Adrenal gland (tissue), 12 donors: Measurements from ENCODE around the gene ABCB9. TPM values are rescaled to one million over a fixed set of nuclear protein-coding genes. Genes with fewer than 3 reads are reported as not detected.

ENCODE experiments used
- DNase-seq, 7 donors: peaks; one replicate each; pipeline ENCODE4 v3.0.0-alpha.2; 2019 to 2020
- H3K27ac ChIP-seq, 5 donors: fragments of 200-600 bp; sonication (generic) in 4 of 5; 1 replicate in 3 of 5; 2 replicates in 2 of 5; pipeline versions ENCODE4 v1.5.1 to v1.8.0; 2016 to 2020; ENCODE audit warnings: mild to moderate bottlenecking in 1 of 5
- H3K27me3 ChIP-seq: fragments of 200-600 bp; 2 replicates; pipeline ENCODE4 v1.8.0; 2021
- H3K36me3 ChIP-seq, 2 donors: fragments of 200-600 bp; replicated peaks in 1 of 2; 1 replicate in 1 of 2; 2 replicates in 1 of 2; pipeline versions ENCODE4 v1.5.1 to v1.8.0; 2018 to 2022
- H3K4me1 ChIP-seq, 2 donors: fragments of 200-600 bp; replicated peaks in 1 of 2; 1 replicate in 1 of 2; 2 replicates in 1 of 2; pipeline versions ENCODE4 v1.5.1 to v1.8.0; 2018 to 2021
- H3K4me3 ChIP-seq, 4 donors: fragments of 200-600 bp; sonication (generic) in 3 of 4; one replicate each; pipeline ENCODE4 v1.5.1; 2016 to 2018
- H3K9me3 ChIP-seq, 3 donors: fragments of 200-600 bp; sonication (generic) in 1 of 3; replicated peaks in 1 of 3; 1 replicate in 2 of 3; 2 replicates in 1 of 3; pipeline versions ENCODE4 v1.5.1 to v1.8.0; 2016 to 2021
- CTCF ChIP-seq, 6 experiments: fragments of 450-650 bp in 4 of 6; fragments of 200-600 bp in 2 of 6; sonication (generic) in 1 of 6; IDR thresholded peaks; 1 replicate in 5 of 6; 2 replicates in 1 of 6; pipeline versions ENCODE4 v1.5.1 to v1.8.0; 2016 to 2021; ENCODE audit warnings: antibody characterized with exemption in 6 of 6, mild to moderate bottlenecking in 2 of 6, moderate library complexity in 1 of 6
- POLR2A ChIP-seq, 2 donors: fragments of 450-650 bp; IDR thresholded peaks; one replicate each; pipeline ENCODE4 v1.6.1; 2017; ENCODE audit warnings: antibody characterized with exemption in 2 of 2, mild to moderate bottlenecking in 2 of 2, moderate library complexity in 1 of 2
- WGBS, 4 donors: extraction: QIAGEN DNeasy Blood & Tissue Kit in 2 of 4; methylation state at CpG; one replicate each; pipeline versions ENCODE4 v1.1.5 to v1.1.7; 2013 to 2017; 5-methylcytosine and 5-hydroxymethylcytosine counted together
- intact Hi-C, 2 donors: fragments of 100-400 bp; cut with DNase I; formaldehyde crosslinking; loops; one replicate each; pipeline versions ENCODE4 v1.14.1 to v1.15.0; 2022 to 2023
- microRNA-seq, 3 donors: library from miRNA; unstranded; fragments of <30 nt; microRNA quantifications; one replicate each; pipeline ENCODE4, GENCODE V29; 2017 to 2020
- polyA plus RNA-seq, 3 donors: library from polyadenylated mRNA; stranded (reverse); fragments of 200-250 nt in 2 of 3; fragments of 350-450 nt in 1 of 3; fragmentation: Illumina TruSeq in 1 of 3; extraction: RNeasy Lipid Tissue Mini Kit (QIAGEN cat#74804) in 1 of 3; gene quantifications; one replicate each; pipeline ENCODE4 v1.2.3, GENCODE V29; 2013 to 2014
- small RNA-seq, 2 donors: library from RNA; depleted of rRNA; stranded (forward); fragments of <200 nt; gene quantifications; one replicate each; pipeline ENCODE3, GENCODE V24; 2016
- total RNA-seq, 9 donors: library from RNA; depleted of rRNA in 4 of 9; stranded (reverse); fragments of >200 nt in 4 of 9; fragments of 120-200 nt in 1 of 9; fragmentation: NEBNext Ultra II Directional in 1 of 9; extraction: Animal tissue kit (Norgen Biotek cat#: 25700) in 1 of 9; gene quantifications; one replicate each; pipeline versions ENCODE4 v1.1.0 to v1.2.4, GENCODE V29; 2013 to 2023
- donor health status: healthy with polysubstance abuse.
- donor health status: Bipolar disorder and iron deficiency.
- donor health status: DM: yes; HTN: yes; CAD: no.
- donor health status: DM: no; HTN: no; CAD: no.
- donor health status: DM: no; HTN: no; CAD: no.
- donor health status: DM: yes; HTN: yes; CAD: no.

ABCB9 gene
- total and polyA plus RNA-seq, 12 donors = 2.0 to 10.0 (median 6.2) TPM

GRCh38 chr12:122882908-122883558 lies 83.2 kb downstream of the ABCB9 start:
- Histone ChIP-seq H3K27ac (peak overlapping the region in 1 of 5 donors; percentile 23), H3K4me1 (peaks cover 48 to 81% of the 10 kb centered on the region in 2 donors), H3K9me3 (no peaks in the 10 kb centered on the region), H3K4me3 (no peak overlapping the region), H3K27me3 (no peaks in the 10 kb centered on the region), H3K36me3 (no peaks in the 10 kb centered on the region)
- WGBS, 4 donors = 69 to 75% (median 73%) methylated on average over 11 of the region's 11 CpGs
- TF ChIP-seq POLR2A (IDR thresholded peaks at IDR 0.05) = no peak
- no peak for TF ChIP-seq CTCF (IDR thresholded peaks at IDR 0.05)
- DNase-seq = no peak
- intact Hi-C loops = no loop called here

GRCh38 chr12:122880668-122881067 lies 85.6 kb downstream of the ABCB9 start:
- Histone ChIP-seq H3K4me1 (peaks cover 48 to 84% of the 10 kb centered on the region in 2 donors), H3K4me3 (no peak overlapping the region), H3K9me3 (no peaks in the 10 kb centered on the region), H3K36me3 (no peaks in the 10 kb centered on the region), H3K27me3 (no peaks in the 10 kb centered on the region), H3K27ac (peak overlapping the region in 1 of 5 donors; percentile 9)
- TF ChIP-seq POLR2A (IDR thresholded peaks at IDR 0.05) (no peak), CTCF (IDR thresholded peaks at IDR 0.05) (peak in 3 of 6 experiments; percentile 8 to 13 (median 12))
- WGBS, 4 donors = 67 to 72% (median 69%) methylated on average over 8 of the region's 8 CpGs
- DNase-seq = peak in 1 of 7 donors; percentile 51
- intact Hi-C loops = no loop called here

- intact Hi-C loops = no loop called here
- Histone ChIP-seq H3K27ac (peak overlapping the region in 1 of 5 donors; percentile 50), H3K4me3 (no peak overlapping the region), H3K36me3 (no peaks in the 10 kb centered on the region), H3K4me1 (peaks cover 48 to 88% of the 10 kb centered on the region in 2 donors), H3K9me3 (no peaks in the 10 kb centered on the region), H3K27me3 (no peaks in the 10 kb centered on the region)
- TF ChIP-seq POLR2A (IDR thresholded peaks at IDR 0.05) (no peak), CTCF (IDR thresholded peaks at IDR 0.05) (no peak)
- WGBS, 4 donors = 70 to 81% (median 76%) methylated on average over 10 of the region's 10 CpGs
- peak in 1 of 7 donors; percentile 46 for DNase-seq
These were observed 86.1 kb downstream of the ABCB9 start for GRCh38 chr12:122880155-122880667.

Small RNA genes within 50 kb of the gene (microRNA-seq; reads per million reads assigned to microRNA genes)
- 0 reads per million in 3 donors for gene MIR4304

Small RNA genes within 50 kb of the gene (small RNA-seq; reads per million reads assigned to genes)
- gene ARL6IP4 = 0 reads per million in 2 donors
- 0 reads per million in 2 donors for gene MIR4304

Other genes with a start within 250 kb of the ABCB9 start
- gene HCAR3, start 249.7 kb downstream of the ABCB9 start, total RNA-seq = under 1 TPM in 3 of 9 donors, not detected in 6; 0.11 to 0.26 (median 0.14) TPM
- under 1 TPM in 1 of 3 donors, not detected in 2; 0.47 TPM for gene HCAR3, start 249.7 kb downstream of the ABCB9 start, polyA plus RNA-seq
- gene HCAR1, start 235.6 kb downstream of the ABCB9 start, total RNA-seq = under 1 TPM in 7 of 9 donors, not detected in 2; 0.07 to 0.34 (median 0.14) TPM
- under 1 TPM; 0.08 to 0.30 (median 0.09) TPM for gene HCAR1, start 235.6 kb downstream of the ABCB9 start, polyA plus RNA-seq
- 10 to 100 TPM; 16.5 to 50.4 (median 32.1) TPM for gene DENR, start 213.6 kb downstream of the ABCB9 start, total RNA-seq
- gene DENR, start 213.6 kb downstream of the ABCB9 start, polyA plus RNA-seq = 10 to 100 TPM; 13.3 to 52.6 (median 21.9) TPM
- gene CCDC62, start 191.9 kb downstream of the ABCB9 start, total RNA-seq = under 1 TPM; 0.14 to 0.98 (median 0.42) TPM
- under 1 TPM; 0.09 to 0.17 (median 0.16) TPM for gene CCDC62, start 191.9 kb downstream of the ABCB9 start, polyA plus RNA-seq
- 100 to 1,000 TPM in 1 of 9 donors, 10 to 100 TPM in 8; 32.2 to 107 (median 40.0) TPM for gene HIP1R, start 131.0 kb downstream of the ABCB9 start, total RNA-seq
- 10 to 100 TPM; 21.6 to 70.9 (median 57.5) TPM for gene HIP1R, start 131.0 kb downstream of the ABCB9 start, polyA plus RNA-seq
- 10 to 100 TPM; 21.8 to 46.1 (median 29.1) TPM for gene VPS37B, start 70.3 kb downstream of the ABCB9 start, total RNA-seq
- gene VPS37B, start 70.3 kb downstream of the ABCB9 start, polyA plus RNA-seq = 10 to 100 TPM; 11.0 to 52.4 (median 25.7) TPM
- gene OGFOD2, start 8.8 kb upstream of the ABCB9 start, total RNA-seq = 10 to 100 TPM; 14.8 to 44.8 (median 21.2) TPM
- 10 to 100 TPM in 2 of 3 donors, 1 to 10 TPM in 1; 6.2 to 21.7 (median 16.7) TPM for gene OGFOD2, start 8.8 kb upstream of the ABCB9 start, polyA plus RNA-seq
- 100 to 1,000 TPM; 192 to 384 (median 285) TPM for gene ARL6IP4, start 14.2 kb upstream of the ABCB9 start, total RNA-seq
- gene ARL6IP4, start 14.2 kb upstream of the ABCB9 start, polyA plus RNA-seq = 100 to 1,000 TPM; 198 to 709 (median 531) TPM
- gene PITPNM2, start 184.6 kb upstream of the ABCB9 start, total RNA-seq = 10 to 100 TPM in 8 of 9 donors, 1 to 10 TPM in 1; 3.7 to 57.4 (median 25.6) TPM
- gene PITPNM2, start 184.6 kb upstream of the ABCB9 start, polyA plus RNA-seq = 10 to 100 TPM; 13.2 to 33.9 (median 18.3) TPM